GM19468 (cell line): ENCODE results near the gene RILP.

Source experiments
- ATAC-seq: cut with Tn5 transposase; IDR thresholded peaks from one replicate; pipeline ENCODE4 v1.9.1; 2021; ENCODE audit warnings: mild to moderate bottlenecking, moderate library complexity, moderate number of reproducible peaks; ENCODE audit not compliant: unreplicated experiment; ENCODE audit errors: extremely low read depth

The RILP gene

DNA sequence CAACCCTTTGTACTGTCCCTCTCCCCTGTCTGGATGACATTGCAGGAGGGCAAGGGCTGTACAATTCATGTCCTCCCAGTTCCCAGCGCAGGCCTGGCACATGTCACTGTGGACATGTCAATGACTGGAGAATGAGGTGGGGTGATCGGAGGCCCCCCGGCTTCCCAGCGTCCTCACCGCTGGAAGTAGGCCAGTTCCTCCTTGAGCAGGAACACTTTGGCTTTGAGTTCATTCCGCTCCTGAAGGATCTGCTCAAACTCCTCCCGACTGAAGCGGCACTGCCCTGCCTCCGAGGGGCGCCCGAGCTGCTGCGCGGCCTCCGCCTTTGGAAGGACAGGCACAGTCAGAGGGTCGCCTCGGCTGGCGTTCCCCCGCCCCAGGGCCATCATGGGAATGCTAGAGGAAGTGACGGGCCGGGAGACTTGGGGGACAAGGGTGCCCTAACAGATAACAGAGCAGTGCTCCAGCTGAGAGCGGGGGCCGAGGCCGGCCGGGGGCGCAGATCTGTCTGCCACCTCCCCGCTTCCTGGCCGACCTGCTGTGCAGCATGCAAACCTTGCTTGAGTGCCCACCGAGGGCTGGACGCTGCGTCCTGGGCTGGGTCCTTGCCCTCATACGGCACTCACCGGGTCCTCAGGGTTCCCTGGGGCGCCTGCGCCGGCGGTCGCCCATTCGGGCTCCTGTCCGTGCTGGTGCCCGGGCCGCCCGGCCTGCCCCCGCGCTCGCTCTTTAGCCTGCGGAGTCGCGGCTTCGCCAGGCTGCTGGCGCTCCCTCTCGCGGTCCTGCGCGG, 1.3 kb downstream of the RILP start:
- ATAC-seq: peak; percentile 4

DNA sequence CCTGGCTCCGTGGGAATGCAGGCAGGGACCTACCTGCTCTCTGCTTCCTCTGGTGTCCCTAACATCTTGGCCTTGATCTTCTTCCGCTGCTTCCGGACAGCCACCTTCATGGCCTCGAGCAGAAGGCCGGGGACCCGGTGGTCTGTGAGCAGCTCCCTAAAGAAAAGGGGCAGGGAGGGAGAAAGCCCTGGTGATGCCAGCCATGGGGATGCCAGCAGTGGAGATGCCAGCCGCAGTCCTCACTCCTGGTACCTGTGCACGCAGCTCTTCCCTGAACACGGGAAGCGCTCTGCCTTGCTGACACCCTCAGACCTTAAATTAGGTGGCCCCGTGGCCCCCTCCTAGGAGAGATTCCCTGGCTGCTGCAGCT, 1.9 kb downstream of the RILP start:
- no peak for ATAC-seq

DNA sequence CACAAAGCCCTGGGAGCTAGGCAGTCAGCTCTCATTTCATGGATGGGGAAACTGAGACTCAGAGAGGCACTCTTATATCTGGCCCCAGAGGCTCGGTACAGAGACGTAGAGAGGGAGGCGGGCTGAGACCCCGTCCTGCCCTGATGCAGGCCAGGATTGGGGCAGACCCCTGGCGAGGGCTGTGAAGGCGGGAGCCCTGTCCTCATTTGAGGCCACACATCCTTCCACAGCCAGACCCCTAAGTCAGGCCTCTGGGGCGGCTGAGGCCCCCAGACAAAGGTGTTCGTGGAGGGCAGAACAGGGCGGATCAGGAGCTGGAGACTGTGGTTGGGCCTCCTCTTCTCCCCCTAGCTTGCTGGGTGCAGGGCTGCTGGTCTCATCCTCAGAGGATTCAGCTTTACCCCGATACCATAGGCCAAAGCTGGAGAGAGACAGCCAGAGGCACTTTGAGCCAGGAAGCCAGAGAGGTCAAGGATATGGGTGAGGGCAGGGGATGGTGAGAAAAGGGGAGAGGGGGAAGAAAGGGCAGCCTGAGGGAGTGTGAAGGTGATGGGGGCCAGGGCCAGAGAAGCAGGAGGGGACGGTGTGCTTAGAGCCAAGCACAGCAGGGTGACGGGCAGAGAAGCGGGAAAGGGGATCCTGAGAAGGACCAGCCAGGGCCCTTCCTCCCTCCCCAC, 3.3 kb downstream of the RILP start:
- no peak for ATAC-seq

DNA sequence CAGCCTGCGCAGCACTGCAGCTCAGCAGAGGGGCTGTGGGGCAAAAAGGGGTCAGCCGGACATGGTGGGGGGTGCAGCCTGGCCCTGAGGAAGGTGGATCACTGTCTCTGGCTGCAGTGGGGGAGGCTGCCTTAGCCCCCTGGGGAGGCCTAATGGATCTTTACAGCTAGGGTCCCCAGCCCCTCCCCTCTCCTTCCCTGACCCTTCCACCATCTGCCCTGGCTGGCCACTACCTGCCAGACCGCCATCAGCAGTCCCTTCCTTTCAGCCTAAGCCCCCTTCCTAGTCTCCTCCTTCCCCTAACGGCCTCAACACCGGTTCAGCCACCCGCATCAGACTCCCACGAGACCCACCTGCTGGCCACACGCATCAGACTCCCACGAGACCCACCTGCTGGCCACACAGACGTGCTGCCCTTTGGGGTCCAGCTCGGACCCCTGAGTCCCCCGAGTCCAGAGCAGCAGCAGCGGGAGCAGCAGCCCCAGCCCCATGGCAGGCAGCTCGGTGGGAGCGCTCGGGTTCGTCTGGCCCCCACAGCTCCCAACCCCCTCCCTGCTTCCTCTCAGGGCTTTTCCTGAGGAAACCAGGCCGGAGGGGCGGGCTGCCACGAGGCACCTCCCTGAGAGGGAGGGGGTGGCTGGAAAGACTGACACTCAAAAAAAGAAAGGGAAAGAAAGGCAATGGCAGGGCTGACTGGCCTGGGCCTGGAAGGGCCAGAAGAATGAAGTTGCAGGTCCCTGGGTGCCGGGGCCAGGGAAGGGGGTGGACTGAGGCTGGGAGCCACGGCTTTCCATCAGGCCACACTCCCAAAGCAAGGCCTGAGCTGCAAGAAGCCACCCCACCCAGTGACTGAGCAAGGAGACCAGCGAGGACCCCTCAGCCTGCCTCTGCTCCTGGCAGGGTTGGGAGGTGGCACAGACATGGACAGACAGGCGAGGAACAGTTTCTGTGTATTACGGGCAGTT, 4.2 kb downstream of the RILP start, which contains the start of gene SCARF1:
Gene SCARF1 (minus strand): TSS at position 526 of the 965 bp plus-strand sequence. CDS start 35 bp downstream, at position 491.
- ATAC-seq: no peak

DNA sequence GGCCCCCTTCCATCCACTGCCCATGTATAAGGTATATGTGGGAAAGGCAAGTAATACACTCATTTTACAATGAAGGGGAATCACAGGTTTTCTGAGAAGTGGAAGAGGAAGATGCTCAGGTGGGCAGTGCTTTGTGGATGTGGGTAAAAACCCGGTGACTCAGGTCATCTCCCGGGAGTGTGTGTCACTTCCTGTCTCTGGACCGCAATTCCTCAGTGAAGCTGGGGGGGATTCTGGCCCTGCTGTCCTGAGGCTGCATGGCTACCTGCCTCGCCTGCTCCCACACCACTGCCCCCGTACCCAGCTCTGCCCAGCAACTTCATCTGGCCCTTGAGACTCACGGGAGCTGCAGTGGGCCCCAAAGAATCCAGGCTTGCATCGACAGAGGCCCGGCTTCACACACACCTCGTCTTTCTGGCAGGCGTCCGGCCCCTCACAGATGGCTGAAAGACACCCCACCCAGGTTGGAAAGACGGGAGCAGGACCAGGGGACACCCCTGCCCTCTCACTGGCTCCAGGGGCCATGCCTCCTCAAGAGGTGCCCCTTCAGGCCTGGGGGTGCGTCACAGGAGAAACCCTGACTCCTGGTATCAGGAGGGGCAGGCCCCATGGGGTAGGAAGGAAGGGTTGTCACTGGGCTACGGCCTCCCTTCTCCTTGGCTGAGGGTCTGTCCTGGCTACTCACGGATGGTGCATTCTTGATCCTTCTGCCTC, 5.0 kb downstream of the RILP start:
- no peak for ATAC-seq

DNA sequence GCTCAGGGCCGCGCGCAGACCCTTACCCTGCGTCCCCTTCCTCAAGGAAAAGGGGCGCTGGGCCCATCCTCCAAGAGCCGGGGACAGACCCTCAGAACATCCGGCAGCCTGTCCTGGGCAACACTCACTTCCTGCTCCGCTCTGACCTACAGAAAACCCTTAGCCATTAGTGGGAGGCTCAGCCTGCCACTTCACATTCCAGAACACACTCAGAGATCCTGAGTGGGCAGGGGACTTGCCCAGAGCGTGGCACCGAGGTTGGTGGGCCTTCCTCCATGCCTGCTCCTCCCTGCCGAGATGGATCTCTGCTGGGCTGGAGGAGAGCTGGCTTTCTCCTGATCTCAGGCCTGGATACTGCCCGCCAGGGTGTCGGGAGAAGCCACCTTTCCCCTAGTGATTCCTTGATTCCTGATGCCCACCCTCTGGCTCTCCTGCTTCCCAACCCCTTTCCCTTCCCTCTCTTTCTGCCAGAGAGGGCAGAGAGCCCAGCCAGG, 5.6 kb downstream of the RILP start:
- no peak for ATAC-seq

DNA sequence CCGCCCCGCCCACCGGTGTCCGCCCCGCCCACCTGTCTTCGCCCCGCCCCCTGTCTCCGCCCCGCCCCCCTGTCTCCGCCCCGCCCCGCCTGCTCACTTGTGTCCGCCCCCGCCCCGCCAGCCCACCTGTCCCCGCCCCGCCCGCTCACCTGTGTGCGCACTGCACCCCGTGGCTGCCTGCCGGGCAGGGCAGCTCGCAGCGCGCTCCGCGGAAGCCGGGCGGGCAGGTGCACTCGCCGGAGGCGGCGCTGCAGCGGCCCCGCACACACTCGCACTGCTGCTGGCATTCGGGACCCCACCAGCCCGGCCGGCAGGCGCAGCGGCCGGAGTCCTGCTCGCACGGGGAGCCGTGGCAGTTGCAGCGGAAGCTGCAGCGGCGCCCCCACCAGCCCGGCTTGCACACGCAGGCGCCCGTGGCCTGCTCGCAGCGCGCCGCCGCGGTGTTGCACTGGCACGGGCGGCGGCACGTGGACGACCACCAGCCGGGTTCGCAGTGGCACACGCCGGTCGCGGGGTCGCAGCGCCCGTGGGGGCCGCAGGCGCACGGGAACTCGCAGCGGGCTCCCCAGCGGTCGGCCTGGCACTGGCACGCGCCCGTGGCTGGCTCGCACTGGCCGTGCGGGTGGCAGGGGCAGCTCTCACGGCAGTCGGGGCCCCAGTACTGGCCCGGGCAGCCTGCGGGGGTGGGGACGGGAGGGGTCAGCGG, 6.2 kb downstream of the RILP start:
- ATAC-seq: no peak

DNA sequence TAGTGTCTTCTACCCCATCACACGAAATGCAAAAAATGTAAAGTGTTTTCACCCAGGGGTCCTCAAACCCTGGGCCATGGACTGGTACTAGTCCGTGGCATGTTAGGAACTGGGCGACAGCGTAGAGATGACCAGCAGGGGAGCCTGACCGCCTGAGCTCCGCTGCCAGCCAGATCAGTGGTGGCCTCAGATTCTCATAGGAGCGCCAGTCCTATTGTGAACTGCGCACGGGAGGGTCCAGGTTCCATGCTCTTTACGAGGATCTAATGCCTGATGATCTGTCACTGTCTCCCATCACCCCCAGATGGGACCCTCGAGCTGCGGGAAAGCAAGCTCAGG, 8.6 kb downstream of the RILP start:
- no peak for ATAC-seq

DNA sequence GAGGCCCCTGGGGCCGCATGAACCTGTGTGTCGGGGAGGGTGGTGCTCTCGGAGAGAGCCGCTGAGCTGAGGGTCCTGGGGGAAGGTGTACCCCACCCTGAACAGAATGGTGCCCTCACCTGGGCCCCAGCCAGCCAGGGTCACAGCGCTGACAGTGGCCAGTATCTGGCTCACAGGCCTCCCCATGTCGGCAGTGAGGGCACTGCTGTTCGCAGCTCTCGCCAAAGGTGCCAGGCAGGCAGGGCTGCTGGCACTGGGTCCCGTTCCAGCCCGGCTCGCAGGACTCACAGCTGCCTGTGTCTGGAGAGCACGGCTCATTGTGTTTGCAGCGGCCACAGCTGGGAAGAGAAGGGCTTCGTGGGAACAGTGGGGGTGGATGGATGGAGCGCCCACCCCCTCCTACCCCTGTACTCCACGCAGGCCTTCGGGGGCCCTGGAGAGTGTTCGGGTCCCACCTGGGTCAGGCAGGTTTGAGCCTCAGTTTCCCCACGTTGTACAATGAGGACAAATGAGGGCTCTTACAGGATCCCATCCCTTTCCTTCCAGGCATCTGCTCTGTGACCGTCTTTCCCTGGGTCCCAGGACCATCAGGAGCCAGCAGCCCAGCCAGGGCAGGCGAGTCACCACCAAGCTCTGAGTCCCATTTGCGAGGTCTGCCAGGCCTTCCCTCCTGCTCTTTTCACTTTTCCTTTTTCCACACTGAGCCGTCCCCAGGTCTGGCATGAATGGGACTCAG, 9.2 kb downstream of the RILP start:
- no peak for ATAC-seq

DNA sequence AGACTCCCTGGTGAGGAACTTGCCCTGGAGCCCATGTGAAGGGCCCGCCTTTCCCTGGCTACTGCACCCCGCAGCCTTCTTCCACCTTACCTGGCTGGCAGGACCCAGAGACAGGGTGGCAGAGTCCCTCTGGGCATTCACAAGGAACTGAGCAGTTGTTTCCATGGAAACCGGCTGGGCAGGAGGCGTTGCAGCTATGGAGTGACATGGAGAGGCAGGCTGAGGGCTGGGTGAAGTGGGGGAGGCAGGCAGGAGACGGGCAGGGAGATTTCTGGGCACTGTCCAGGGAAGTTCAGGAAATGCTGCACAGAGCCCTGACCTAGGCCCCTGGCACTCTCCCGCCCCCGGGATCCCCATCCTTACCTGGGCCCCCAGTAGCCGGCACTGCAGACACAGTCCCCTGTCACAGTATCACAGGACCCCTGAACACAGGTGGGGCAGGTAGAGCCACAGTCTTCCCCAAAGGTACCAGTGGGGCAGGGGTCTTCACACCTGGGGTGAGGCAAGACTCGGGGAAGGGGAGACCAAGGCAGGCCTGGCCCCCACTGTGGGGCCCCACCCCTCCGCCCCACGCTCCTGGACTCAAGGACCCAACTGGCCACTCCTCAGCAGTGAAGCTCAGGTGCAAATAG, 10.0 kb downstream of the RILP start:
- no peak for ATAC-seq

DNA sequence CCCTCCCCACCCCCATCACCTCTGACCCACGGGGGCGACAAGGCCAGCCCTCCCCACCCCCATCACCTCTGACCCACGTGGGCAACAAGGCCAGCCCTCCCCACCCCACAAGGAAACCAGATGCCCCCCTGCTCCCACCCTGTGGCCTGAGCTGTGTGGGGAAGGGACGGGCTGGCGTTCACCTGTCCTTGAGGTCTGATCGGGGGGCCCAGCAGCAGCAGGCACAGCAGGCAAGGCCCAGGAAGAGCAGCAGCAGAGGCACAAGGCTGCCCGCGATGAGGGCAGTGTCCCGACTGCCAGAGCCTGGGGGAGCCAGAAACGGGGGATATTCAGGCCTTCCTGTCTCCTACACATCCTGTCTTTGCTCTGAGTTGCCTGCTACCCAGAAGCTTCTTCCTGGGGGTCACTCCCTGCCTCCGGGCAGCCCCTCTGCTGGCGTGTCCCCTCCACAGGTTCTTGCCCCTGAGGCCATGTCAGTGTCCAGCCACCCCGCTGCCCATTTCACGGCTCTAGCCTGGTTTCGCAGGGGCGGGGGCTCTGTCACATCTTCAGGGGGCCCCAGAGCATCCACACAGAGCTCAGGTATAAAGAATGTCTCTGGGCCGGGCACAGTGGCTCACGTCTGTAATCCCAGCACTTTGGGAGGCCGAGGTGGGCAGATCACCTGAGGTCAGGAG, 10.9 kb downstream of the RILP start:
- no peak for ATAC-seq

DNA sequence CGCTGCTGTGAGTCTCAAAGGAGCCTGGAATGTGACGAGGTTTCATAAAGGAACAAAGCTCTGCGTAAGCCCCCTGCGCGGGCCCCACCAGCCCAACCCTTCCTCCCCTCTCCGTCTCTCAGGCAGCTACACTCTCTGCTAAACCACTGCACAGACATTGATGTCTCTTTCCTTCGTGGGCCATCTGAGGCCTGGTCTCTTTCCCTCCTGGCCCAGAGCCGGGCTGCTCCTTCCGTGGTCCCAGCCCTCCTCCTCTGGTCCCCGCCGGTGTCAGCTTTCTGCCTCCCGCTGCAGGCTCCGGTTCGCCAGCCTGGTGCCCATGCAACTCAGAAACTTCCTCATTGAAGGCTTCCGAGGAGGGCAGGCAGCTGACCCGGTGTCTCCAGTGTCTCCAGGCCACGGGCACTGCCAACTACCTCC, 11.5 kb downstream of the RILP start:
- ATAC-seq: no peak

DNA sequence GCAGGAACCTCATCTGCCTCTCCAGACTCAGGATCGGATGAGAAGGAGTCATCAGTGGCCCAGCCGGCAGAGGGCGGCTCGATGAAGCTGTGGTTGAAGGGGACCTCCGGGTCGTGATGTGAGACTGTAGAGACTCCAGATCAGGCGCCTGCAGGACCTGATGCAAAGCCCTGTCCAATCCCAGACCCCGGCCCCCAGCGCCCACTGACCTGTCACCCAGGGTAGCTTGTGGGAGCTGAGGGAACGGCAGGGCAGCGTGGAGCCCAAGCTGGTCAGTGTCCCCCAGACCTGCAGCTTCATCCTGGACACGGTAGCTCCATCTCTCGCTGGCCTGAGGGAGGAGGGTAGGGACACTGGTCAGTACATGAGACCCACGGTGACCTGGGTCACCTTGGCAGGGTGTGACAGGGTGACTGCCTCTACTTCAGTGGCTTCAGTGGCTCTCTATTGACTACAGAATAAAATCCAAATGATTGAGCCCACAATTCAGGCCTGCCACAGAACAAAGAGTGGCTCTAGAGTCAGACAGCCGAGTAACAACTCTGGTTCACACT, 12.9 kb downstream of the RILP start:
- no peak for ATAC-seq

DNA sequence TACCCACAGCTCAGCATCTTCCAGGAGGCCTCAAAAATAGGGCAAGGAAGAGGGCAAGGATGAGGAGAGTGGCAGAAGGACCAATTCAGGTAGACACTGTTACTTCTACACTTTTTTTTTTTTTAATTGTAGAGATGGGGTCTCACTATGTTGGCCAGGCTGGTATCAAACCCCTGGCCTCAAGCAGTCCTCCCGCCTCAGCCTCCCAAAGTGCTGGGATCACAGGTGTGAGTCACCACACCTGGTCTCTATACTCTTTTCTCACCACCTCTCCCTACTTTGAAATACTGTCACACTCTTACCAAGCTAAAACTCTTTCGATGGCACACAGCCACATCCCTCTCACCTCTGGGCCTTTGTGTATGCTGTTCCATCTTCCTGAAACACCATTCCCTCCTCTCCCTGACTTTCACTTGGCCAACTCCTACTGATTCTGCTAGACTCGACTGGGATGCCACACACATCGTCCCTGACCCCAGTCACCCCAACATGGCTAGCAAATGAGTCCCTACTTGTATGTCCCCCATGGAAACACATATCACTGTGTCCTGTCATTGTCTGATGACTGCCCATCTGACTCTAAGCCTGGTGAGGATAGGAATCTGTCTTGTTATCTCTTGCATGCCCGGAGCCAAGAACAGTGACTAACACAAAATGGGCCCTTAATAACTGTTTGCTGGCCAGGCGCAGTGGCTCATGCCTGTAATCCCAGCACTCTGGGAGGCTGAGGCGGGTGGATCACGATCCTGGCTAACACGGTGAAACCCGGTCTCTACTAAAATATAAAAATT, 13.8 kb downstream of the RILP start:
- no peak for ATAC-seq

DNA sequence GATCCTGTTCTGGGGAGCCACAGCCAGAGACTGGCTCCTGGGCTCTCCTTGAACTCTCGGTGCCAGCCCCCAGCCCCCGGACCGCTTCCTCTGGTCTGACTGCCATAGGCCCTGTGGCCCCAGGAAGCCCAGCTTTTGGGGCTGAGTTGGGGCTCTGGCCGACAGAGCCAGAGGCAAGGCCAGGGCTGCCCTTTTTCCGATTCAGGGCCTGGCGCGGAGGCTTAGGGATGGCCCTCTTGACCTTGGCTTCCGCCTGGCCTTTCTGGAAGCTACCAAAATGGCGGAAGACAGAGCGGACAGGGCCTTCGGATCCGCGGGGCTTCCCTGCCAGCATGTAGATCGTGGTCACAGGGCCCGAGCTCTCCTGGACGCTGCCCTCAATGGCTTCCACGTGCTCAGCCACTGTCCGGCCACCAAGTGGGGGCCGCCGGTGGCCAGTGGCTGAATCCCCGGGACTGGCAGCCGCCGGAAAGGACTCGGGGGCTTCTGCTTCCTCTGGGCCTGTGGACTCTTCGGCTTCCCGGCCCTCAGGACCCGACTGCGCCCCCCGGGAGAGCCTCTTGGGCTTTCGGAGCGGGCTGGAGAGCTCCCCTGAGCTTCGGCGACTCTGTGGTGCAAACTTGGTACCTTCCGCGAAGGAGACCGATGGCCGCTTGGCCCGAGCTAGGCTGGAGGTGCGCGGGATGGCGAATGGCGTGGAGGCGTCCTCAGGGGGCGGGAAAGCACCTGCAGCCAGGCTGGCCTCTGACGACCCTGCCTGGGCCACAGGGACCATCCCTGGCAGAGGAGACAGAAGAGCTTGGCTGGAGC, 14.6 kb downstream of the RILP start:
- no peak for ATAC-seq

DNA sequence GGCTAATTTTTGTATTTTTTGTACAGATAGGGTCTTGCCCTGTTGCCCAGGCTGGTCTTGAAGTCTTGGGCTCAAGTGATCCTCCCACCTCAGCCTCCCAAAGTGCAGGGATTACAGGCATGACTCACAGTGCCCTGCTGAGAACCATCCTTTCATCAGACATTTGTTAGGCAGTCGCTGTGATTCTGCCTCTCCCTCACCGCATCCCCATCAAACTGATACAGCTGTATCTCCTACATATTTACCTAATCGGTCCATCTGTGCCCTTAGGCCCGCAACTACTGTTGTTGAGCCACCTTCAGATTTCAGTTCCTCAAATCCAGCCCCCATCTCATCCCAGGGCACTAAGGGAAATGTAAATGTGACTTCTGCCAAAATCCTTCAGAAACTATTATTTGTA, 19.0 kb downstream of the RILP start:
- no peak for ATAC-seq
